ENCODE data around the gene GPR61.

The GPR61 gene

GRCh38 chr1:109539676-109540075 lies at the start of gene GPR61:
GPR61 (plus strand) TSS chr1:109539872; CDS start chr1:109543023, 3,151 bp downstream.
- DNase-seq (ENCODE audit: low read depth), result no peak

DNA sequence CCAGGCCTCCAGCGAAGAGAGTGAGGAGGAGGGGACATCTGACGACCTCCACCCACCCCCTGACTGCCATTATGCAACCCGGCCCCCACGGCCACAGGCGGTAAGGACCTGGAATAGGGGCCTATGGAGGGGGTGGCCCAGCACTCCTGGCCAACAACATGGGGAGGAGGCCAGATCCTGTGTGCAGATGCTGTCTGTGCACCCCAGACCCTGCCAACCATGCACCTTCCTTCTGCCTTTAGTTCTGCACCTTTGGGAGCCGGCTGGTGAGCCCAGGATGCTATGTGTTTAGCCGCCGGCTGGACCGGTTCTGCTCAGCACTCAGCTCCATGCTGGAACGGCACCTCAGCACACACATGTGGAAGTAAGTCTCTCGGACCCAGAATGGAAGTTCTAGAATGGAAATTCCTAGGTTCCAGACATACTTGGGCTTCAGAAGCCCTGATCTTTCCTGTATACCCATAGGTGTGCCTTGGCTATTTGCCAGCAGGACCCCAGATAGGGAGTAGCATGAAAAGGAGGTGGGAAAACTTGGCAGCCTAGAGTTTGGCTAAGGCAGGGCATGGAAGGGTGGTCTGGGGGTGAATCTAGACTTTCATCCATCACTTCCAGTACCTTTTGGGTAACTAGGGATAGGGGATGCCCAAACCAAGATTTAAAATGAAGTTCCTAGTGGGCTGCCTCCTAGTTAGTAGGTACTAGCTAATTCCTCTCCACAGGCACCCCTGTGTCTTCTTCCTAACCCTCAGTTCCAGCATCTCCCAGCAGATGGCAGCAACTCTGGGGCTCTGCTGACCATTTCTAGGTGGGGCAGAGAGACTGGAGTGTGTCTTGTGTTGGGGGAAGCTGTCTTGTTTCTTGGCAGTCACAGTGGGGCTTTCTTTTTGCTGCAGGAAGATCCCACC lies 49.4 kb upstream of the GPR61 start:
- peak; percentile 56 for DNase-seq (ENCODE audit: low read depth)

GRCh38 chr1:109490934-109491302 lies 48.8 kb upstream of the GPR61 start:
- no peak for DNase-seq (ENCODE audit: low read depth)

- no peak for DNase-seq (ENCODE audit: low read depth)
These were observed 48.3 kb upstream of the GPR61 start for GRCh38 chr1:109491372-109491771.

GRCh38 chr1:109492779-109493178 lies 46.9 kb upstream of the GPR61 start:
- no peak for DNase-seq (ENCODE audit: low read depth)

DNA sequence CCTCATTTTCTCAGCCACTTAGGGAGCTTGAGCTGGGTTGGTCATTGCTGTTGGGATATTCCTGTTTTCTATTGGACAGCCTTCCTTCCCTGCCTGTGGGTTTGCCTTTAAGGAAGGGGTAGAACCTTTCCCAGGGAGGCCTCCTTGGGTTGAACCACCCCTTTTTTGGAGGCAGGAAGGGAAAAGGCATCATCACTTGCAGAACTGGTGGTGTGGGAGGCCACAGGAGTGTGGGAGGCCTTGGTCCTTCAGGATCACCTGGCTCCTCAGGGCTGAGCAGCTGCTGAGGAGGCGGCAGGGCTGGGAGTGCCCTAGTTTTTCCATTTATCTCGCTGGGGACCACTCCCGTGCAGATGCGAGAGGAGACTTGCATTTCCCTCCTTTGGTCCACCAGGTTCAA lies 46.4 kb upstream of the GPR61 start:
- no peak for DNase-seq (ENCODE audit: low read depth)

GRCh38 chr1:109493805-109494539 lies 45.7 kb upstream of the GPR61 start, which contains the start of gene CYB561D1:
CYB561D1 (plus strand) TSS chr1:109494094; CDS start chr1:109494140, 46 bp downstream.
- peak; percentile 74 for DNase-seq (ENCODE audit: low read depth)

DNA sequence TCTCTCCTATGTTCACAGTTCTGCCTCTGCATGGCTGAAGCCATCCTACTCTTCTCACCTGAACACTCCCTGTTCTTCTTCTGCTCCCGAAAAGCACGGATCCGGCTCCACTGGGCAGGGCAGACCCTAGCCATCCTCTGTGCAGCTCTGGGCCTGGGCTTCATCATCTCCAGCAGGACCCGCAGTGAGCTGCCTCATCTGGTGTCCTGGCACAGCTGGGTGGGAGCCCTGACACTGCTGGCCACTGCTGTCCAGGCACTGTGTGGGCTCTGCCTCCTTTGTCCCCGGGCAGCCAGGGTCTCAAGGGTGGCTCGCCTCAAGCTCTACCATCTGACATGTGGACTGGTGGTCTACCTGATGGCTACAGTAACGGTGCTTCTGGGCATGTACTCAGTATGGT lies 43.9 kb upstream of the GPR61 start:
- DNase-seq (ENCODE audit: low read depth), result no peak

GRCh38 chr1:109497449-109498160 lies 42.1 kb upstream of the GPR61 start:
- no peak for DNase-seq (ENCODE audit: low read depth)

GRCh38 chr1:109498161-109498801 lies 41.4 kb upstream of the GPR61 start:
- DNase-seq (ENCODE audit: low read depth), result no peak

GRCh38 chr1:109499081-109499480 lies 40.6 kb upstream of the GPR61 start:
- DNase-seq (ENCODE audit: low read depth), result no peak

GRCh38 chr1:109499661-109500536 lies 39.8 kb upstream of the GPR61 start:
- DNase-seq (ENCODE audit: low read depth), result no peak

DNA sequence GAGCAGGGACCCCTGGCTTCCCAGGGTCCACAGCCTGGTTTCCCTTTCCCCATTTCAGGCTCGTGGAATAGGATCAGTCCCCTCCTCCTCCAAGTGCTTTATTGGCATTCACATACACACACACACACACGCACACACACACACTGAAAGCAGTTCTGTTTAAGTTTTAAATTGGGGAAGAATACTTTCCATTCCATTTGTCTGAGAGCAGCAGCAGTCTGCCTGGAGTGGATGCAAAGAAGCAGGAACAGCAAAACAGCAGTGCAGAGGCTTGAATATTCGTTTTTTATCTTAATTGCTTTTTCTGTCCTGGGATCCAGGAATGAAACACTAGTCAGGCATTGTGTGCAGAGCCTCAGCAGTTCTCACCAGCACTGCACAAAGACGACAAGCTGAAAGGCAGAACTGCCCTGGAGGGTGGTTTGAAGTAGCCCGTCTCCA lies 38.7 kb upstream of the GPR61 start:
- no peak for DNase-seq (ENCODE audit: low read depth)

GRCh38 chr1:109501644-109502363 lies 37.9 kb upstream of the GPR61 start:
- no peak for DNase-seq (ENCODE audit: low read depth)

GRCh38 chr1:109502364-109502851 lies 37.3 kb upstream of the GPR61 start:
- no peak for DNase-seq (ENCODE audit: low read depth)

- DNase-seq (ENCODE audit: low read depth), result no peak
These were observed 35.7 kb upstream of the GPR61 start for GRCh38 chr1:109503935-109504334.

- no peak for DNase-seq (ENCODE audit: low read depth)
These were observed 34.7 kb upstream of the GPR61 start for GRCh38 chr1:109504974-109505373.

DNA sequence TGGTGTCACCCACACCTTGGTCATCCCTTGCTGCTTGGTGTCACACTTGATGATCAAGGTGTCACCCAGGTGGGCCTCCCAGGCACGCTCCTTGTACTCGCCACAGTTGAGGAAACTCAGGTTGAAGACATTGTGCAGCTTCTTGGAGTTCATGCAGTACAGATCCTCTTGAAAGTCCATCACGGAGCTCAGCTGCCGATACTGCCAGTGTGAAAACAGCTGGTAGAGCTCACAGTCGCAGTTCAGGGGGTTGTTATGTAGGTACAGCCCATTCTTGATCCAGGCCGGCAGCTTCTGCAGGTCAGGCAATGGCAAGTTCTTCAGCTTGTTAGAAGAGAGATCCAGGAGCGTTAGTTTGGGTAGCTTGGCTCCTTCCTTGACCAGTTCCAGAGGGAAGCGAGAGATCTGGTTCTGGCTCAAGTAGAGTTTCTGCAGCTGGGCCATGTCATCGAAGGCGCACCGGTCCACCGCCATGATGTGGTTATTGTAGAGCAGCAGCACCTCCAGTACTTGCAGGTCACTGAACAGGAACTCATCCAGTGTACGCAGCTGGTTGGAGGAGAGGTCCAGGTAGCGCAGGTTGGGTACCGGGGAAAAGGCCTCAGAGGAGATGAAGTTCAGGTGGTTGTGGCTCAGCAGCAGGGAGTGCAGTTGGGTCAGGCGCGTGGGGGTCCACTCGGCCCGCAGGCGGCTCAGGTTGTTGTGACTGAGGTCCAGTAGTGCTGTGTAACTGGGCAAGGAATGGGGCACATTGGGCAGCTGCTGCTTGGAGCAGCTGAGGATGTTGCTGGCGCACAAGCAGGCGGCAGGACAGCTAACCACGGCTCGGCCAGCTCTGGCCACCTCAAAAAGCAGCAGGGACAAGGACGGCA lies 31.4 kb upstream of the GPR61 start:
- DNase-seq (ENCODE audit: low read depth), result no peak

- no peak for DNase-seq (ENCODE audit: low read depth)
These were observed 30.8 kb upstream of the GPR61 start for GRCh38 chr1:109508873-109509175.
